GM12878 (cell line): Measurements from ENCODE around the gene SRSF11. TPM values are rescaled to one million over a fixed set of nuclear protein-coding genes. Genes with fewer than 3 reads are reported as not detected.

Experiments
- ASH2L ChIP-seq: fragments of 300-600, 200-600 bp; sonication (generic); IDR thresholded peaks from 2 replicates; pipeline ENCODE4 v1.6.1; 2017; ENCODE audit warnings: low read depth, mild to moderate bottlenecking, borderline replicate concordance
- BACH1 ChIP-seq: fragments of 450-650 bp; IDR thresholded peaks from 2 replicates; pipeline ENCODE4 v1.6.1; 2017; ENCODE audit warnings: mild to moderate bottlenecking, borderline replicate concordance
- BCL11A ChIP-seq: IDR thresholded peaks from 2 replicates; pipeline ENCODE4 v1.6.1; 2011; ENCODE audit warnings: low read depth, low read length
- BCL3 ChIP-seq: IDR thresholded peaks from 2 replicates; pipeline ENCODE4 v1.6.1; 2011; ENCODE audit warnings: borderline replicate concordance, low read depth, mild to moderate bottlenecking, moderate library complexity, low read length; ENCODE audit not compliant: insufficient read depth, poor library complexity, severe bottlenecking
- CHD4 ChIP-seq: fragments of 200-600 bp; sonication (generic); IDR thresholded peaks from 2 replicates; pipeline ENCODE4 v1.6.1; 2016; ENCODE audit warnings: mild to moderate bottlenecking
- EP300 ChIP-seq, 2 experiments: fragments of 150-350 bp in 1 of 2; IDR thresholded peaks; 2 replicates each; pipeline ENCODE4 v1.6.1; 2011 to 2012; ENCODE audit warnings: low read depth in 2 of 2, low read length in 2 of 2, borderline replicate concordance in 1 of 2, improper control_type of control experiment in 1 of 2, inconsistent platforms in 1 of 2; ENCODE audit not compliant: control insufficient read depth in 1 of 2
- HCFC1 ChIP-seq: fragments of 150-350 bp; IDR thresholded peaks from 2 replicates; pipeline ENCODE4 v1.6.1; 2014; ENCODE audit warnings: low read length
- HSF1 ChIP-seq: fragments of 150-350 bp; IDR thresholded peaks from 2 replicates; pipeline ENCODE4 v1.6.1; 2014; ENCODE audit warnings: mild to moderate bottlenecking, low read depth, low read length
- MEF2A ChIP-seq: IDR thresholded peaks from 2 replicates; pipeline ENCODE4 v1.6.1; 2011; ENCODE audit warnings: low read depth, mild to moderate bottlenecking, low read length, moderate library complexity; ENCODE audit not compliant: insufficient read depth
- MTA3 ChIP-seq: IDR thresholded peaks from 2 replicates; pipeline ENCODE4 v1.6.1; 2012; ENCODE audit warnings: low read length, inconsistent platforms, borderline replicate concordance
- MYB ChIP-seq: fragments of 150-350 bp; IDR thresholded peaks from 2 replicates; pipeline ENCODE4 v1.6.1; 2014; ENCODE audit warnings: mild to moderate bottlenecking, low read depth, low read length, borderline replicate concordance
- SMC3 ChIP-seq: IDR thresholded peaks from 2 replicates; pipeline ENCODE4 v1.6.1; 2011; ENCODE audit warnings: low read length, improper control_type of control experiment, borderline replicate concordance
- SPI1 ChIP-seq: IDR thresholded peaks from 2 replicates; pipeline ENCODE4 v1.6.1; 2011; ENCODE audit warnings: low read depth, mild to moderate bottlenecking, low read length, moderate library complexity, borderline replicate concordance; ENCODE audit not compliant: insufficient read depth
- ZBTB40 ChIP-seq: fragments of 450-650 bp; IDR thresholded peaks from 2 replicates; pipeline ENCODE4 v1.6.1; 2016; ENCODE audit warnings: mild to moderate bottlenecking, moderate library complexity, borderline replicate concordance
- ZNF217 ChIP-seq: fragments of 450-650 bp; IDR thresholded peaks from 2 replicates; pipeline ENCODE4 v1.6.1; 2017; ENCODE audit warnings: antibody characterized with exemption, mild to moderate bottlenecking
- ZNF384 ChIP-seq: IDR thresholded peaks from 2 replicates; pipeline ENCODE4 v1.6.1; 2012; ENCODE audit warnings: low read depth, mild to moderate bottlenecking, low read length, improper control_type of control experiment, borderline replicate concordance
- polyA plus RNA-seq, 11 experiments: library from polyadenylated mRNA; depleted of rRNA in 4 of 11; unstranded in 6 of 11; stranded (reverse) in 5 of 11; fragments of >200 nt; fragmentation: Nextera tagmentation in 4 of 11; fragmentation: Illumina TruSeq in 1 of 11; extraction: Ambion mirVana in 4 of 11; extraction: Trizol in 1 of 11; gene quantifications; 1 replicate in 1 of 11; 2 replicates in 10 of 11; pipeline versions ENCODE4 v1.2.1 to v1.2.3, GENCODE V29; 2011 to 2016; ENCODE audit warnings: inconsistent platforms in 2 of 11, missing spikeins in 2 of 11, low read depth in 1 of 11
- total RNA-seq, 4 experiments: library from RNA; depleted of rRNA in 3 of 4; stranded (reverse); fragments of >200 nt in 3 of 4; fragmentation: Illumina TruSeq in 1 of 4; extraction: Trizol in 1 of 4; gene quantifications; 2 replicates each; pipeline versions ENCODE4 v1.2.1 to v1.2.3, GENCODE V29; 2013 to 2021
- TF ChIP-seq, protein P1 (sequence below): fragments of 450-650 bp; formaldehyde crosslinking; IDR thresholded peaks from 2 replicates; pipeline ENCODE4 v1.5.0; 2022; ENCODE audit warnings: mild to moderate bottlenecking, missing genetic modification characterization
- TF ChIP-seq, protein P2 (sequence below): IDR thresholded peaks from 2 replicates; pipeline ENCODE4 v1.6.1; 2011; ENCODE audit warnings: low read depth, mild to moderate bottlenecking, low read length, moderate library complexity, borderline replicate concordance; ENCODE audit errors: extremely low read depth

The SRSF11 gene
- total and polyA plus RNA-seq, 10 of the 15 experiments (the other 5 are each of a cell fraction or from before 2014, with no cell fraction given) = 83.0 to 424 (median 207) TPM

- no peak for TF ChIP-seq HSF1
- TF ChIP-seq, protein P1, sequence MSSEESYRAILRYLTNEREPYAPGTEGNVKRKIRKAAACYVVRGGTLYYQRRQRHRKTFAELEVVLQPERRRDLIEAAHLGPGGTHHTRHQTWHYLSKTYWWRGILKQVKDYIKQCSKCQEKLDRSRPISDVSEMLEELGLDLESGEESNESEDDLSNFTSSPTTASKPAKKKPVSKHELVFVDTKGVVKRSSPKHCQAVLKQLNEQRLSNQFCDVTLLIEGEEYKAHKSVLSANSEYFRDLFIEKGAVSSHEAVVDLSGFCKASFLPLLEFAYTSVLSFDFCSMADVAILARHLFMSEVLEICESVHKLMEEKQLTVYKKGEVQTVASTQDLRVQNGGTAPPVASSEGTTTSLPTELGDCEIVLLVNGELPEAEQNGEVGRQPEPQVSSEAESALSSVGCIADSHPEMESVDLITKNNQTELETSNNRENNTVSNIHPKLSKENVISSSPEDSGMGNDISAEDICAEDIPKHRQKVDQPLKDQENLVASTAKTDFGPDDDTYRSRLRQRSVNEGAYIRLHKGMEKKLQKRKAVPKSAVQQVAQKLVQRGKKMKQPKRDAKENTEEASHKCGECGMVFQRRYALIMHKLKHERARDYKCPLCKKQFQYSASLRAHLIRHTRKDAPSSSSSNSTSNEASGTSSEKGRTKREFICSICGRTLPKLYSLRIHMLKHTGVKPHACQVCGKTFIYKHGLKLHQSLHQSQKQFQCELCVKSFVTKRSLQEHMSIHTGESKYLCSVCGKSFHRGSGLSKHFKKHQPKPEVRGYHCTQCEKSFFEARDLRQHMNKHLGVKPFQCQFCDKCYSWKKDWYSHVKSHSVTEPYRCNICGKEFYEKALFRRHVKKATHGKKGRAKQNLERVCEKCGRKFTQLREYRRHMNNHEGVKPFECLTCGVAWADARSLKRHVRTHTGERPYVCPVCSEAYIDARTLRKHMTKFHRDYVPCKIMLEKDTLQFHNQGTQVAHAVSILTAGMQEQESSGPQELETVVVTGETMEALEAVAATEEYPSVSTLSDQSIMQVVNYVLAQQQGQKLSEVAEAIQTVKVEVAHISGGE (CRISPR knock-in tag) = no peak
- TF ChIP-seq, protein P2, sequence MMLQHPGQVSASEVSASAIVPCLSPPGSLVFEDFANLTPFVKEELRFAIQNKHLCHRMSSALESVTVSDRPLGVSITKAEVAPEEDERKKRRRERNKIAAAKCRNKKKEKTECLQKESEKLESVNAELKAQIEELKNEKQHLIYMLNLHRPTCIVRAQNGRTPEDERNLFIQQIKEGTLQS = peak; percentile 84; the same call in 1 of the 2 replicates
- TF ChIP-seq BCL11A = no peak
- TF ChIP-seq ZNF217 = no peak
- TF ChIP-seq BACH1 = 0 out of 2 replicates have a peak, but pooled peaks have one; percentile 29
- TF ChIP-seq ZNF384 = no peak
- TF ChIP-seq SMC3 = no peak
- peak; percentile 73; the same call in 1 of the 2 replicates for TF ChIP-seq ASH2L
- no peak for TF ChIP-seq BCL3
- no peak for TF ChIP-seq MTA3
- peak; percentile 52; the same call in 1 of the 2 replicates for TF ChIP-seq ZBTB40
- no peak for TF ChIP-seq MEF2A
- TF ChIP-seq CHD4 = no peak
- peak; percentile 90 for TF ChIP-seq HCFC1
- no peak for TF ChIP-seq SPI1
- TF ChIP-seq MYB = peak; percentile 79; the same call in 1 of the 2 replicates
- TF ChIP-seq EP300 (IDR thresholded peaks at IDR 0.05; ENCODE audit: borderline replicate concordance in 1 of 2, control insufficient read depth in 1 of 2, low read depth in 2 of 2, low read length in 2 of 2) = no peak
These were observed 15.6 kb upstream of the SRSF11 start, which contains the start of gene LRRC40 (continued) for GRCh38 chr1:70205434-70206118.
